ENCODE data around the gene FGF5.
"Not testable (repeated sequence)": the region's sequence is repeated elsewhere in the genome, so short reads cannot be mapped to it uniquely, and the experiment has no call there.

FGF5 gene

DNA sequence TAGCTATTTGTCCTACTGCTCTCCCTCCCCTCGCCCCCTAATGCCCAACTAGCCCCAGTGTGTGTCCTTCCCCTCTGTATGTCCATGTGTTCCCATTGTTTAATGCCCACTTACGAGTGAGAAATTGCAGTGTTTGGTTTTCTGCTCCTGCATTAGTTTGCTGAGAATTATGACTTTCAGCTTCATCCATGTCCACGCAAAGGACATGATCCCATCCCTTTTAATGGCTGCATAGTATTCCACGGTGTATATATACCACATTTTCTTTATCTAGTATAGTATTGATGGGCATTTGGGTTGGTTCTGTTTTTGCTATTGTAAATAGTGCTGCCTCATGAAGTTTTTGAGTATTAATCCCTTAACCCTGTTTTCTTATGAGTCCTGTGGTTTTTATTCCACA lies 35.4 kb downstream of the FGF5 start:
- Mint-ChIP-seq H3K9me3 (no peaks in the 10 kb centered on the region), H3K36me3 (ENCODE audit: low read depth) (no peaks in the 10 kb centered on the region), H3K4me3 (no peak overlapping the region), H3K27ac (no peak overlapping the region), H3K4me1 (ENCODE audit: low read depth) (no peaks in the 10 kb centered on the region), H3K27me3 (peaks cover 24% of the 10 kb centered on the region)

DNA sequence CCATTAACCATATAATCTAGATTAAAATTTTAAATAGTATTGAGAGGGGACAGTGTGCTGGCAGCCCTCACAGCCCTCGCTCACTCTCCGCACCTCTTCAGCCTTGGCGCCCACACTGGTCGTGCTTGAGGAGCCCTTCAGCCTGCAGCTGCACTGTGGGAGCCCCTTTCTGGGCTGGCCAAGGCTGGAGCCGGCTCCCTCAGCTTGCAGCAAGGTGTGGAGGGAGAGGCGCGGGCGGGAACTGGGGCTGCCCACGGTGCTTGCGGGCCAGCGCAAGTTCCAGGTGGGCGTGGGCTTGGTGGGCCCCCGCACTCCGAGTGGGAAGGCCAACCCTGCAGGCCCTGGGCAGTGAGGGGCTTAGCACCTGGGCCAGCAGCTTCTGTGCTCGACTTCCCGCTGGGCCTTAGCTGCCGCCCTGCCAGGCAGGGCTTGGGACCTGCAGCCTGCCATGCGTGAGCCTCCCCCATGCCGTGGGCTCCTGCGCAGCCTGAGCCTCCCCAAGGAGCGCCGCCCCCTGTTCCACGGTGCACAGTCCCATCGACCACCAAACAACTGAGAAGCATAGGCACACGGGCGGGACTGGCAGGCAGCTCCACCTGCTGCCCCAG lies 36.3 kb downstream of the FGF5 start:
- no peaks in the 10 kb centered on the region for H3K4me1 Mint-ChIP-seq (ENCODE audit: low read depth)
- peaks cover 29% of the 10 kb centered on the region for H3K27me3 Mint-ChIP-seq
- H3K4me3 Mint-ChIP-seq: no peak overlapping the region
- H3K9me3 Mint-ChIP-seq: no peaks in the 10 kb centered on the region
- H3K36me3 Mint-ChIP-seq (ENCODE audit: low read depth): no peaks in the 10 kb centered on the region
- H3K27ac Mint-ChIP-seq: no peak overlapping the region

DNA sequence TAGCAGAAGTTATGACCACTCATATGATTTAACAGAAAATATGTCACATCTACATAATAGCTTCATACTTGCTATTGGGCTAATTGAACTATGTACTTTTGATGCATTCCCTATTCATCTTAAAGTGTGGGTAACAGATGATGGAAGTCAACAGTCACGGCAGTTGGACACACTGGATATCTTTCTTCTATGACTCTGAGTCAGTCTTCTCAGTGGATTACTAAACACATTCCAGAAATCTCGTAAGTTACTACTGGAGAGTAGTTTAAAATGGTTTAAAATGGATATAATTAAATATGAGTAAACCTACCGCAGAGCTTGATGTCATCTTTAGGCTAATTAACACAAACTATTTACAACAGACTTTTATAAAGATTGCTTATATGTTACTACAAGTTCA lies 39.0 kb downstream of the FGF5 start:
- Mint-ChIP-seq H3K36me3 (ENCODE audit: low read depth) (no peaks in the 10 kb centered on the region), H3K27me3 (peaks cover 44% of the 10 kb centered on the region), H3K4me1 (ENCODE audit: low read depth) (no peaks in the 10 kb centered on the region)

DNA sequence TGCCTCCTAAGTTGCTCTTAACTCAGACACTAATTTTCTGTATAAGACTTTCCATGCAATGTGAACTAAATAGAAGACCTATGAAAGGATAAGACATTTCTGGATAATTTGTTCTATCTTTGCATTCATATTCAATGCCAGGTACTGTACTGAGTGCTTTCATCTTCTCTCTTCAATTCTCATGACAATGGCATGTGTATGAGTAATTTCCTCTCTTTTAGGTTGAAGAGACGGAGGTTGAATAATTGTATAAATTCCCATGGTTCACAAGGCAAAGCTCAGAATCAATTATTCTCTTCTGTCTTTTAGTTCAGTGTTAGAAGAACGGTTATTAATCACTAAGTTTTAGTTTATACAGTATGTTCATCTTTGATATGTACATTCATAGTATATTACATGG lies 39.8 kb downstream of the FGF5 start:
- no peak overlapping the region for H3K27ac Mint-ChIP-seq
- H3K9me3 Mint-ChIP-seq: no peaks in the 10 kb centered on the region
- no peaks in the 10 kb centered on the region for H3K36me3 Mint-ChIP-seq (ENCODE audit: low read depth)
- H3K4me1 Mint-ChIP-seq (ENCODE audit: low read depth): no peaks in the 10 kb centered on the region
- no peak overlapping the region for H3K4me3 Mint-ChIP-seq
- peaks cover 46% of the 10 kb centered on the region for H3K27me3 Mint-ChIP-seq

More for the DNA sequence above, 39.0 kb downstream of the FGF5 start:
- no peaks in the 10 kb centered on the region for H3K9me3 Mint-ChIP-seq
- H3K27ac Mint-ChIP-seq: no peak overlapping the region
- no peak overlapping the region for H3K4me3 Mint-ChIP-seq

DNA sequence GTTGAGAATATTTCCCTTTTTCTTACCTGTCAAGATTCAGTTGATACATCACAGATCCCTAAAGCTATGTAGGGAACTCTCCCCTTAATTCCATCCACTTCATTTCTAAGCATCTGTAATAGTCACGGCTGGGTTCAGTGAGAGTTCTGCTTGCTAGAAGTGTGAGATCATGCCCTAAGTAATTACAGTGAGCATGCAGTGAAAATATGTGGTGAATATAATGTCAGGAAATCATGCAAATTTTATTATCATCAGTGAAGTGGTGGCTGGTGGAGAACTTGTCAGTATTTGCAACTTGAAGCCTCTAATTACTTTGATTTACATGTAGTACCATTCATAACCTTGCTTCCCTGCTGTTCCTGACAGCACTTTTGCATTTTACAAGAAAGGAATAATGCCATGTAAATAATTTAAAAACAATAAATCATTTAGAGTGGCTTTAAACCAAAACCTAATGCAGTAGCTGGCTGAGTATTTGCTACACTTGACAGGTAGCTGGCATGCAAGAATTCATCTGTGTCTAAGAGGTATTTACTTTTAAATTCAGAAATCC lies 40.8 kb downstream of the FGF5 start:
- H3K27me3 Mint-ChIP-seq: peaks cover 48% of the 10 kb centered on the region
- no peak overlapping the region for H3K4me3 Mint-ChIP-seq
- no peak overlapping the region for H3K27ac Mint-ChIP-seq
- H3K9me3 Mint-ChIP-seq: no peaks in the 10 kb centered on the region
- H3K4me1 Mint-ChIP-seq (ENCODE audit: low read depth): no peaks in the 10 kb centered on the region
- no peaks in the 10 kb centered on the region for H3K36me3 Mint-ChIP-seq (ENCODE audit: low read depth)

DNA sequence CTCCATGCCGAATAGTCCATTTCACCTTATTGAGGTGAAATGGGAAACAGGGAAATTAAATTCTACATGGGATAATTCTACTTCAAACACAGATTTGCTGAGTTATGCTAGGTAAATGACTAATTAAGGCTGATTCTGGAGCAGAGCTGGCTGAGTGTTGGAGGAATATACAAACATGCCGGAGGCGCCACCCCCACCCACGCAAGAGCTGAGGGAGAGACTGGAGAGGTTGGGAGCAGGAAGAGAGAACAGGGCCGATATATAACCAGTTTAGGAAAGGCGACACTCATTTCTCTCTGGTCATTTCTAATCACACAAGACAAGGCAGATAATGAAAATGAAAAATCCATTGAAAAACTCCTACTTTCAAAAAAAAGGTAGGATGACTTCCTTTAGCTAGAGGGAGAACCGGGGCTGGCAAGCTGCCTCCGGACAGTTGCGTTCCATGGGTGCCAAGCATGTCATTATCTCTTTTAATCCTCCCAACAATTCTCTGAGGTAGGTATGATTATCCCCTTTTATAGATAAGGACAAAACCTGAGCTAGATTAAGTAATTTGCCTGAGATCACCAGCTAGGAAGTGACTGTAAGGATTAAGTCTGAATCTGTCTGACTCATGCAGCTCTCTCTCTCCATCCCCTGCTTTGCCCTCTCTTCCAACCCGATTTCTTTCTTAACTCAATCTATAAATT lies 41.5 kb downstream of the FGF5 start:
- no peak overlapping the region for H3K27ac Mint-ChIP-seq
- H3K27me3 Mint-ChIP-seq: peaks cover 48% of the 10 kb centered on the region
- no peaks in the 10 kb centered on the region for H3K4me1 Mint-ChIP-seq (ENCODE audit: low read depth)
- H3K36me3 Mint-ChIP-seq (ENCODE audit: low read depth): no peaks in the 10 kb centered on the region
- no peaks in the 10 kb centered on the region for H3K9me3 Mint-ChIP-seq
- H3K4me3 Mint-ChIP-seq: no peak overlapping the region

DNA sequence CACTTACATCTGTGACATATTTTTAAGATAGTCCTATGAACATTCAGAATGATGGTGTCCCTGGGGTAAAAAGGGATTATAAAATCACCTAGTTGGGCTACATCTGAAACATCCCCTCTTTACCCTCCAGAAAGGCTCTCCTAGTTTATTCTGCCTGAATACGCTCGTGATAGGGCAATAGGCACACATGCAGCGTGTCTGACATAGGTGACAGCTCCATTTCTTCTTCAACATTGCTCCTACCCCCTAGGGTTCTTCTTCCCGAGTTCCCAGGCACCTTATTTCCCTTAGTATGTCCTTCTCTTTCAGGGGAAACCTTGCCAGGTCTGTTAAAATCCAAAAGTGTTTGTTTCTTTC lies 42.0 kb downstream of the FGF5 start:
- no peaks in the 10 kb centered on the region for H3K4me1 Mint-ChIP-seq (ENCODE audit: low read depth)
- H3K36me3 Mint-ChIP-seq (ENCODE audit: low read depth): no peaks in the 10 kb centered on the region
- no peaks in the 10 kb centered on the region for H3K9me3 Mint-ChIP-seq
- peaks cover 46% of the 10 kb centered on the region for H3K27me3 Mint-ChIP-seq
- H3K4me3 Mint-ChIP-seq: no peak overlapping the region
- no peak overlapping the region for H3K27ac Mint-ChIP-seq

DNA sequence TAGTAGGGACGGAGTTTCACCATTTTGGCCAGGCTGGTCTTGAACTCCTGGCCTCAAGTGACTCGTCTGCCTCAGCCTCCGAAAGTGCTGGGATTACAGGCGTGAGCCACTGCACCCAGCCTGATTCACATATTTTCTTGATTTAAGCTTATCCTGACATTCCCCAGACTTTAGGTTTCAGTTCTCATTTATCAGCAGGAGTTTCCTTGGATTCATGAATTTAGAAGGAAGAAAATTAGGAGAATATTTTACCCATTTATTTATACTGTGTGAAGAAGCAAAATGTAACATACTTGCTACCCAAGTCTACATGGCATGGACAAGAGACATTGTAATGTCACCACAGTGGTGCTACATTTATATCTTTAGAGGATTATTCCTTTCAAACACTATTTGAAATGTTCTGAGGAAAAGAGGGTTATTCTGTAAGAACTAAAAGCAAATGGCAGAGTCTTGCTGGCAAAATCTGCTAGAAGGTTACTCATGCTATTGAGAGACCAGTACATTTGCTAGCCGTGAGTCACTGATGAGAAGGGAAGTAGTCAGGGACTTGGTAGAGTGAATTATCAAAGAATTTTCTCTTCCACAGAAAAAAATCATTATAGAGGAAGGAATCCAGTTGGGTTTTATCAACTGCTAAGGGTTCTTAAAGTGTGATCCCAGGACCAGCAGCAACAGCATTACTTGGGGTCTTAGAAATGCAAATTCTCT lies 43.0 kb downstream of the FGF5 start:
- H3K4me1 Mint-ChIP-seq (ENCODE audit: low read depth): no peaks in the 10 kb centered on the region
- H3K27ac Mint-ChIP-seq: no peak overlapping the region
- no peak overlapping the region for H3K4me3 Mint-ChIP-seq

DNA sequence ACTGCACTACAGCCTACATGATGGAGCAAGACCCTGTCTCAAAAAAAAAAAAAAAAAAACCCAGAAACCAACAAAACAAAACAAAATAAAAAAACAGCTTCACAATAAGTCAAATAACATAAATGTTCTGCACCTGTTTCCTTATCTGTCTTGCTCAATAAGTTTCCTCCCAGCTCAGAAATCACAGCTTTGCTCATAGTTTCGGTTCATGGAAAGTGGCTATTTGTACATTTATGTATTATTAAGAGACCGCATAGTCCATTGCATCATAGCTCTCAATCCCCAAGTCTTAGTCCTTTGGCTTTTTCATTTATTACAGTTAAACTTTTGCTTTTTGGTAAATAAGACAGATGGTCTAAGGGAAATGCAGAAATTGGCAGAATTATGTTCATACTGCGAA lies 44.7 kb downstream of the FGF5 start:
- H3K4me1 Mint-ChIP-seq (ENCODE audit: low read depth): no peaks in the 10 kb centered on the region
- no peaks in the 10 kb centered on the region for H3K9me3 Mint-ChIP-seq
- no peak overlapping the region for H3K4me3 Mint-ChIP-seq
- H3K27me3 Mint-ChIP-seq: peaks cover 41% of the 10 kb centered on the region
- no peak overlapping the region for H3K27ac Mint-ChIP-seq
- no peaks in the 10 kb centered on the region for H3K36me3 Mint-ChIP-seq (ENCODE audit: low read depth)

More for the DNA sequence above, 43.0 kb downstream of the FGF5 start:
- no peaks in the 10 kb centered on the region for H3K9me3 Mint-ChIP-seq
- H3K36me3 Mint-ChIP-seq (ENCODE audit: low read depth): no peaks in the 10 kb centered on the region
- H3K27me3 Mint-ChIP-seq: peaks cover 41% of the 10 kb centered on the region

DNA sequence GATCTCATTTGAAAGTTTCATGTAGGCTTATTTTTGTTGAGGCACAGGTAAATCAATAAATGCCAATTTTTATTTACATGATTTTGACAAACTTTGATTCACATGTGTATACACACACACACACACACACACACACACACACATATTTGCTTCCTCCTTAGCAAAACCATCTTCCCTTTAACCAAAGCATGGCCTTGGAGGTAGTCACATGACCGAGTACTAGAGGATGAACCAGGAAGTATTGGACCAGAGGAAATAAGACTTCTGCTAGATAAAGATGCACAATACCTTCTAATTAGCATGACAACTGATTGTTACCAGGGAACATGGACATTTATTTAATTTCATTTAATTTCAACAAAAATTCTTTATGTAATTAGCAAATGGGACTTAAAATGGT lies 45.7 kb downstream of the FGF5 start:
- H3K4me1 Mint-ChIP-seq (ENCODE audit: low read depth): no peaks in the 10 kb centered on the region
- no peak overlapping the region for H3K27ac Mint-ChIP-seq
- no peaks in the 10 kb centered on the region for H3K36me3 Mint-ChIP-seq (ENCODE audit: low read depth)
- no peak overlapping the region for H3K4me3 Mint-ChIP-seq
- no peaks in the 10 kb centered on the region for H3K9me3 Mint-ChIP-seq
- peaks cover 31% of the 10 kb centered on the region for H3K27me3 Mint-ChIP-seq

DNA sequence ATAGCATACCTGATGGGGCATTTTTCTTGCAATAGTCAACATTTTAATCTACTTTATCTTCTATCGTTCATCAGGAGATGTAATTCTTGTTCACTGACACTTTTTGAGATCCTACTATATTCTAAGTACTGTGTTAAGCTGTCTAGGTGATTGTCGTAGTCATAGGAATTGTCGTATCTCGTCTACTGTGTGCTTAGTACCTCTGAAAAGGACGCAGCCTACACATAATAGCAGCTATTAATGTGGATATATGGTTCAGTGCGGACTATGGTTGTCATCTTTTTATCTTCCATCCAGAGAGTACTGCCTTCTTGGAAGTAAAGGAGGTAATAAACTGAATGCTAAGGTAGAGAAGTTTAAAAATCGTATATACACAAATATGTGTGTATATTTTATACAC lies 47.2 kb downstream of the FGF5 start:
- Mint-ChIP-seq H3K9me3 (no peaks in the 10 kb centered on the region), H3K4me1 (ENCODE audit: low read depth) (no peaks in the 10 kb centered on the region), H3K4me3 (no peak overlapping the region), H3K36me3 (ENCODE audit: low read depth) (no peaks in the 10 kb centered on the region), H3K27me3 (peaks cover 21% of the 10 kb centered on the region), H3K27ac (no peak overlapping the region)

DNA sequence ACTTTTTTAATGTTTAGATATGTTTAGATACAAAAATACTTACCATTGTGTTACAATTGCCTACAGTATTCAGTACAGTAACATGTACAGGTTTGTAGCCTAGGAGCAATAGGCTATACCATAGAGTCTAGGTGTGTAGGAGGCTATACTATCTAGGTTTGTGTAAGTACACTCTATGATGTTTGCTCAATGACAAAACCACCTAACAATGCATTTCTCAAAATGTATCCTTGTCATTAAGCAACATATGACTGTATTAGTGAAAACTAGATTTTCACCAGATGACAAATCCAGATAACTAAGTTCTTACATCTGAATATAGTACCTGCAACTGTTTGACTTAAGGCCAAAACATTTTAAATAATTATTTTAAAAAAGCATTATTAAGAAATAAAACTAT lies 49.4 kb downstream of the FGF5 start:
- not testable (repeated sequence) for H3K4me1 Mint-ChIP-seq (ENCODE audit: low read depth); H3K9me3 Mint-ChIP-seq; H3K27me3 Mint-ChIP-seq; H3K27ac Mint-ChIP-seq; H3K36me3 Mint-ChIP-seq (ENCODE audit: low read depth); H3K4me3 Mint-ChIP-seq

DNA sequence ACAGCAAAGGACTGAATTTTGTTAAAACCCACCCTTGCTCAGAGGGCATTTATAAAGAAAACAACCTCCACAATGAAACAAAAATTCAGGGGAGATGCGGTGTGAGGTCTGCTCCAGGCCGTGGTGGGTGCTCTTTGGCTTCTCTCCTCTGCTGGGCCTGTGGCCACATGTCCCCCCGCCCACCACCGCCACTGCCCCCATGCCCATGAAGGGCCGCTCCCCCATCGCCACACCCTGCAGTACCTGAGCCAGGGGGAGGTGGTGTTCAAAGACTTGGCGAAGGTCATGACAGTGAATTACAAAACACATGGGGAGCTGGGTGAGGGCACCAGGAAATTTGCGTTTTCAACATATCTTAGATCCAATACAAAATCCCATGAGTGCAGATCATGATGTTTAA lies 54.9 kb downstream of the FGF5 start:
- no peak overlapping the region for H3K27ac Mint-ChIP-seq
- no peaks in the 10 kb centered on the region for H3K4me1 Mint-ChIP-seq (ENCODE audit: low read depth)
- no peaks in the 10 kb centered on the region for H3K27me3 Mint-ChIP-seq
- H3K9me3 Mint-ChIP-seq: no peaks in the 10 kb centered on the region
- no peak overlapping the region for H3K4me3 Mint-ChIP-seq
- H3K36me3 Mint-ChIP-seq (ENCODE audit: low read depth): no peaks in the 10 kb centered on the region

DNA sequence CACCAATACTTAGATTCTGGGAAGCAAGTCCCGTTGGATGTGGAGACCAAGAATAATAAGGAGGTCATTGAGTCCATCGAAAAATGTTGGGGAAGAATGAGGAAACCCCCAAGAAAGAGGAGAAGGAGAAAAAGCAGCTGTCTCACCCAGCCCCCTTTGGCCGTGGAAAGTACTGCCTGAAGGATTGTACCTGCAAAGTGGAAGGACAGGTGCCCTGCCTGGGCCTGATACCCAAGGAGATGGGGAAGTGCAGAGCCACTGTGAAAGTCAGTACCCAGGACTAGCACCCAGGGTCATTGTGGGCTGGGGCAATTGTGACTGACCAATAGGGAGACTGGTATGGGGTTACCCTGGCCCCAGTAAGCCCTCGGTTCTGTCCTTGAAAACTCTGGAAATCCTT lies 55.3 kb downstream of the FGF5 start:
- no peak overlapping the region for H3K4me3 Mint-ChIP-seq
- H3K4me1 Mint-ChIP-seq (ENCODE audit: low read depth): no peaks in the 10 kb centered on the region
- no peak overlapping the region for H3K27ac Mint-ChIP-seq
- no peaks in the 10 kb centered on the region for H3K27me3 Mint-ChIP-seq
- no peaks in the 10 kb centered on the region for H3K36me3 Mint-ChIP-seq (ENCODE audit: low read depth)
- no peaks in the 10 kb centered on the region for H3K9me3 Mint-ChIP-seq

DNA sequence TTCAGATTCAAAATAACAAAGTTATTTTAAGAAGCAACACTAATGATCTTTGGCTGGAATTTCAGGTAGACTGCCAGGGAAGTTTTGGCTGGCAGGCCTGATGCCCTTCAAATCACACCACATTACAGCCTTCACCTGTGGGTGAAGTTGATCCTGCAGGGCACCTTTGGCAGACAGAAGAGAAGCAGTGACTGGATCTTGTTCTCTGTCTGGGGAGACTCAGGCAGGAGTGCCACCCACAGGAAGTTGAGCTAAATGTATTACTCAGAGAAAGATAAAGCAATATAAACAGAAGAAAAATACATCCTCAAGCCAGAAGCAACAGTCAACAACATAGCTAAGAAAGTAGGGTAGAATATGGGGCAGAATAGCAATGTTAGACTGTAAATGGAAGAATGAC lies 56.3 kb downstream of the FGF5 start:
- Mint-ChIP-seq H3K4me1 (ENCODE audit: low read depth) (no peaks in the 10 kb centered on the region), H3K36me3 (ENCODE audit: low read depth) (no peaks in the 10 kb centered on the region), H3K9me3 (no peaks in the 10 kb centered on the region), H3K4me3 (no peak overlapping the region), H3K27me3 (no peaks in the 10 kb centered on the region), H3K27ac (no peak overlapping the region)

All from stimulated activated naive CD8-positive, alpha-beta T cell treated with anti-CD3 and anti-CD28 coated beads, Interleukin-15, Interleukin-2, amounts not matched to agents 100 ng/mL and 50 ng/mL, for 24 hours (primary cell).